GM12865 (cell line): Measurements from ENCODE around the gene ACTG1.

Source experiments
- DNase-seq: peaks from one replicate; pipeline ENCODE4 v3.0.0; 2010; ENCODE audit warnings: low read depth
- H3K4me3 ChIP-seq: 2 replicates; pipeline ENCODE4 v1.5.1; 2011; ENCODE audit warnings: mild to moderate bottlenecking, low read depth, low read length, control low read depth
- CTCF ChIP-seq: IDR thresholded peaks from 2 replicates; pipeline ENCODE4 v1.5.1; 2011; ENCODE audit warnings: low read length, control low read depth, low read depth, inconsistent platforms; ENCODE audit not compliant: insufficient read depth; ENCODE audit errors: missing control alignments

The ACTG1 gene

GRCh38 chr17:81477173-81477572, 35.4 kb downstream of the ACTG1 start:
- TF ChIP-seq CTCF: no peak
- DNase-seq: no peak
- H3K4me3 ChIP-seq: no peak overlapping the region

- no peak for TF ChIP-seq CTCF
- DNase-seq: no peak
- H3K4me3 ChIP-seq: no peak overlapping the region
Observed at GRCh38 chr17:81476635-81477034, 36.0 kb downstream of the ACTG1 start.

- no peak overlapping the region for H3K4me3 ChIP-seq
- TF ChIP-seq CTCF: no peak
- DNase-seq: no peak
Observed at GRCh38 chr17:81476097-81476496, 36.5 kb downstream of the ACTG1 start.

- DNase-seq: no peak
- no peak for TF ChIP-seq CTCF
Observed at GRCh38 chr17:81474958-81475357, 37.6 kb downstream of the ACTG1 start.

GRCh38 chr17:81473019-81473418, 39.6 kb downstream of the ACTG1 start:
- DNase-seq: no peak
- no peak overlapping the region for H3K4me3 ChIP-seq
- no peak for TF ChIP-seq CTCF

More at GRCh38 chr17:81474958-81475357, 37.6 kb downstream of the ACTG1 start:
- H3K4me3 ChIP-seq: no peak overlapping the region

GRCh38 chr17:81471818-81472456, 40.7 kb downstream of the ACTG1 start:
- TF ChIP-seq CTCF: no peak
- H3K4me3 ChIP-seq: no peak overlapping the region
- DNase-seq: peak; percentile 17
